A549 (cell line): ENCODE data around the gene UNC119B. TPM values are rescaled to one million over a fixed set of nuclear protein-coding genes. Genes with fewer than 3 reads are reported as not detected.

Experiments used
- ATAC-seq, 2 experiments: fragments of 200-7000 bp in 1 of 2; fragments of >200 bp in 1 of 2; cut with Nextera tagmentation in 1 of 2; cut with Tn5 transposase in 1 of 2; 3 replicates each; pipeline versions ENCODE4 v1.8.0 to v1.9.1; 2018 to 2020; ENCODE audit warnings: mild to moderate bottlenecking in 1 of 2, moderate library complexity in 1 of 2
- CTCF ChIA-PET: fragments of 300-600 bp; sonication (Branson Sonifier 250); formaldehyde crosslinking; extraction: SDS; loops from one replicate; lab custom pipeline; 2021; ENCODE audit warnings: antibody characterized with exemption, inconsistent platforms; lab: Yijun Ruan, JAX
- POLR2A ChIA-PET: fragments of 350-600 bp; formaldehyde crosslinking; extraction: SDS; loops from one replicate; lab custom pipeline; 2021; ENCODE audit warnings: antibody characterized with exemption, inconsistent platforms; lab: Yijun Ruan, JAX
- DNase-seq, 2 experiments: peaks; one replicate each; pipeline versions ENCODE4 v3.0.0 to v3.0.0-alpha.2; 2011 to 2016; ENCODE audit warnings: low read depth in 1 of 2, low spot score in 1 of 2
- FAIRE-seq: peaks from 2 replicates; lab custom pipeline; 2011; peaks lifted over from hg19 to GRCh38; lab: Jason Lieb, UNC
- H3K27ac ChIP-seq, 2 experiments: fragments of >200 bp; sonication (Bioruptor Twin); formaldehyde crosslinking; 3 replicates each; pipeline ENCODE4 v1.5.1; 2016 to 2017
- H3K4me1 ChIP-seq: fragments of >200 bp; sonication (Bioruptor Twin); formaldehyde crosslinking; 3 replicates; pipeline ENCODE4 v1.6.1; 2016
- H3K4me2 ChIP-seq: fragments of >200 bp; sonication (Bioruptor Twin); formaldehyde crosslinking; 3 replicates; pipeline ENCODE4 v1.6.1; 2016
- H3K4me3 ChIP-seq: fragments of >200 bp; sonication (Bioruptor Twin); formaldehyde crosslinking; 3 replicates; pipeline ENCODE4 v1.5.1; 2016
- H3K9me3 ChIP-seq: fragments of >200 bp; sonication (Bioruptor Twin); formaldehyde crosslinking; 3 replicates; pipeline ENCODE4 v1.6.1; 2016
- BHLHE40 ChIP-seq: IDR thresholded peaks from 2 replicates; pipeline ENCODE4 v1.6.1; 2012; ENCODE audit warnings: low read depth, low read length, inconsistent platforms
- EP300 ChIP-seq, 2 experiments: fragments of >200 bp; sonication (Bioruptor Twin); formaldehyde crosslinking; IDR thresholded peaks; 2 replicates in 1 of 2; 3 replicates in 1 of 2; pipeline ENCODE4 v1.6.1; 2016 to 2017
- FOSB ChIP-seq: fragments of 250-450 bp; sonication (Bioruptor Pico); IDR thresholded peaks from 2 replicates; pipeline ENCODE4 v1.5.0; 2020; ENCODE audit warnings: mild to moderate bottlenecking, moderate library complexity
- FOSL2 ChIP-seq, 2 experiments: fragments of 450-650 bp in 1 of 2; fragments of >200 bp in 1 of 2; sonication (Bioruptor Twin) in 1 of 2; formaldehyde crosslinking; IDR thresholded peaks; 2 replicates each; pipeline versions ENCODE4 v1.5.0 to v1.6.1; 2016 to 2020; ENCODE audit warnings: mild to moderate bottlenecking in 1 of 2, moderate library complexity in 1 of 2
- GATA3 ChIP-seq: IDR thresholded peaks from 2 replicates; pipeline ENCODE4 v1.6.1; 2012; ENCODE audit warnings: borderline replicate concordance
- HEYL ChIP-seq: fragments of 250-450 bp; sonication (Bioruptor Pico); IDR thresholded peaks from 2 replicates; pipeline ENCODE4 v1.8.0; 2021; ENCODE audit warnings: mild to moderate bottlenecking, moderate library complexity
- JUNB ChIP-seq: fragments of >200 bp; sonication (Bioruptor Twin); formaldehyde crosslinking; IDR thresholded peaks from 2 replicates; pipeline ENCODE4 v1.6.1; 2016
- KDM5A ChIP-seq: fragments of 200-600 bp; sonication (generic); IDR thresholded peaks from 2 replicates; pipeline ENCODE4 v1.6.1; 2016; ENCODE audit warnings: antibody characterized with exemption, mild to moderate bottlenecking
- NR3C1 ChIP-seq: fragments of >200 bp; sonication (Bioruptor Twin); formaldehyde crosslinking; IDR thresholded peaks from 3 replicates; pipeline ENCODE4 v1.6.1; 2017
- PHF8 ChIP-seq: fragments of 200-600 bp; sonication (generic); IDR thresholded peaks from 2 replicates; pipeline ENCODE4 v1.6.1; 2016; ENCODE audit warnings: low read depth, mild to moderate bottlenecking, antibody characterized with exemption, moderate library complexity, borderline replicate concordance
- POLR2AphosphoS2 ChIP-seq: conservative IDR thresholded peaks from 2 replicates; pipeline ENCODE4 v1.6.1; 2012; ENCODE audit warnings: low read length, improper control_type of control experiment, inconsistent platforms
- RARB ChIP-seq: fragments of 250-450 bp; sonication (Bioruptor Pico); IDR thresholded peaks from 2 replicates; pipeline ENCODE4 v1.8.0; 2021; ENCODE audit warnings: mild to moderate bottlenecking, moderate library complexity
- RCOR1 ChIP-seq: fragments of 150-350 bp; IDR thresholded peaks from 2 replicates; pipeline ENCODE4 v1.6.1; 2014; ENCODE audit warnings: antibody characterized with exemption, low read length, low read depth
- RFX5 ChIP-seq: fragments of 450-650 bp; IDR thresholded peaks from 2 replicates; pipeline ENCODE4 v1.7.1; 2014; ENCODE audit warnings: antibody characterized with exemption, mild to moderate bottlenecking, moderate library complexity
- RNF2 ChIP-seq: fragments of 200-600 bp; sonication (generic); IDR thresholded peaks from 2 replicates; pipeline ENCODE4 v1.6.1; 2016; ENCODE audit warnings: low read depth, mild to moderate bottlenecking, antibody characterized with exemption, moderate library complexity, borderline replicate concordance
- TP53 ChIP-seq: fragments of 250-450 bp; sonication (Bioruptor Pico); IDR thresholded peaks from 2 replicates; pipeline ENCODE4 v1.5.0; 2021; ENCODE audit warnings: mild to moderate bottlenecking, moderate library complexity
- ZFP36 ChIP-seq: fragments of 450-650 bp; IDR thresholded peaks from 2 replicates; pipeline ENCODE4 v1.6.1; 2014; ENCODE audit warnings: borderline replicate concordance; ENCODE audit not compliant: partially characterized antibody
- ZNF302 ChIP-seq: fragments of 250-450 bp; sonication (Bioruptor Pico); IDR thresholded peaks from 2 replicates; pipeline ENCODE4 v1.9.0; 2021; ENCODE audit warnings: inconsistent platforms, mild to moderate bottlenecking, moderate library complexity
- WGBS: methylation state at CpG from one replicate; pipeline ENCODE4 v1.1.6; 2017; ENCODE audit errors: missing lambda C conversion rate; 5-methylcytosine and 5-hydroxymethylcytosine counted together
- polyA plus RNA-seq, 4 experiments: library from polyadenylated mRNA; depleted of rRNA in 3 of 4; stranded (reverse); fragments of >200 nt; fragmentation: RNase III in 1 of 4; extraction: RNeasy Plus Mini Kit Qiagen cat#74134 plus additional on column Dnase treatment in 1 of 4; gene quantifications; 2 replicates in 3 of 4; 3 replicates in 1 of 4; pipeline ENCODE4 v1.2.3, GENCODE V29; 2011 to 2017
- TF ChIP-seq, protein P1 (sequence below): IDR thresholded peaks from 2 replicates; pipeline ENCODE4 v1.6.1; 2012
- TF ChIP-seq, protein P2 (sequence below): fragments of 250-450 bp; sonication (Bioruptor Pico); IDR thresholded peaks from 2 replicates; pipeline ENCODE4 v1.5.0; 2020; ENCODE audit warnings: low read depth, mild to moderate bottlenecking, moderate library complexity
- TF ChIP-seq, protein P3 (sequence below): fragments of 250-450 bp; sonication (Bioruptor Pico); IDR thresholded peaks from 2 replicates; pipeline ENCODE4 v1.5.0; 2021; ENCODE audit warnings: mild to moderate bottlenecking, moderate library complexity, borderline replicate concordance
- TF ChIP-seq, protein P4 (sequence below): fragments of 200-600 bp; sonication (generic); IDR thresholded peaks from 2 replicates; pipeline ENCODE4 v1.6.1; 2016; ENCODE audit warnings: antibody characterized with exemption, mild to moderate bottlenecking, moderate library complexity

Gene UNC119B
- polyA plus RNA-seq, 2 of the 4 experiments (the other 2 are of a cell fraction), result 25.8 to 41.5 TPM

DNA sequence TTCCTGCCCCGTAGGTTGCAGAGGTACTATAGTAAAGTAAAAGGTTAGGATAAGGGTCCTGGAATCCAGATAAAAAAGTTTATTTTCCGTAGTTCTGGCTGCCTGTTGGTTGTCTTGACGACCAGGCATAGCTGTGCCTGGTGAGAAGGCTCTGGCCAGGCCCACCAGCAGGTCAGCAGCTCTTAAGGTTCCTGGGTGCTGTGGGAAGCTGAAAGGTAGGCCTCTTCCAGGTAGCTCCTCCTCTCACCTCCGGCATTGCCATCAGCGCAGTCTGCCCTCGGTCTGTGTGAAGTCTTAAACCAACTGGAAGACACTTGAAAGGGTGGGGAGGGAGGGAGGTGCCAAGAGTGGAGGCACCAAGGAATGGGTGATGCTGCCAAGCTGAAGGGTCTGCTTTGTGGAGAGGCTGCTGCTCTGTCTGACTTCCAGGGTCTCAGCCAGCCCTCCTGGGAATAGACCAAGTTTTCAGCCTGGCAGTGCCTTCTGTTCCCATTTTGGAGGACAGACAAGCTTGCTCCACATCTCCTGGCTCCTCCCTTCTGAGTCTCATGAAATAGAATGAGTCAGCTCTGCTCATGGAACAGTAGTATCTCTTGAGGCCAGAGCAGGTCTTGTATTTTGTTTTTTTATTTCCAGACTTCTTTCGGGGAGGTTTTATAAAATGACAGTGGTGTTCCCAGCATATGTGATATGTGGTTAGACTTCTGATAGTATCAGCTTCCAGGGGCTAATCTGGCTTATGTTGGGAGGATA lies 10.2 kb downstream of the UNC119B start:
- DNase-seq (peak in 1 of 2 experiments; percentile 24), ATAC-seq (peak; percentile 54 to 68; a peak in 5 of 6 replicates), FAIRE-seq (no peak)
- ChIA-PET POLR2A (interaction anchor here (1.4 kb wide), 1 partner anchor 71 kb away, joined by 3 read pairs; no protein-coding TSS in a partner anchor), CTCF (interaction anchor here (1.5 to 2.2 kb wide), 6 partner anchors 10 to 251 kb away, joined by 3 to 11 read pairs (median 8); partner anchors contain the start of gene UNC119B)
- Histone ChIP-seq H3K9me3 (no peaks in the 10 kb centered on the region), H3K27ac (peak overlapping the region in 1 of 2 experiments; percentile 48; a peak in 1 of 6 replicates), H3K4me2 (no peak overlapping the region), H3K4me1 (peaks cover 17% of the 10 kb centered on the region), H3K4me3 (no peak overlapping the region)
- WGBS, result 93% methylated on average over 7 of the region's 7 CpGs
- TF ChIP-seq TP53 (CRISPR knock-in tag) (no peak), BHLHE40 (no peak), POLR2AphosphoS2 (no peak), ZNF302 (CRISPR knock-in tag) (no peak), RARB (CRISPR knock-in tag) (no peak), FOSL2 (IDR thresholded peaks at IDR 0.05) (no peak), FOSL2 (CRISPR knock-in tag; IDR thresholded peaks at IDR 0.05) (no peak), EP300 (IDR thresholded peaks at IDR 0.05) (no peak), FOSB (CRISPR knock-in tag) (no peak), RCOR1 (no peak)
- TF ChIP-seq, protein P1, sequence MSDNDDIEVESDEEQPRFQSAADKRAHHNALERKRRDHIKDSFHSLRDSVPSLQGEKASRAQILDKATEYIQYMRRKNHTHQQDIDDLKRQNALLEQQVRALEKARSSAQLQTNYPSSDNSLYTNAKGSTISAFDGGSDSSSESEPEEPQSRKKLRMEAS, result no peak
- TF ChIP-seq, protein P2, sequence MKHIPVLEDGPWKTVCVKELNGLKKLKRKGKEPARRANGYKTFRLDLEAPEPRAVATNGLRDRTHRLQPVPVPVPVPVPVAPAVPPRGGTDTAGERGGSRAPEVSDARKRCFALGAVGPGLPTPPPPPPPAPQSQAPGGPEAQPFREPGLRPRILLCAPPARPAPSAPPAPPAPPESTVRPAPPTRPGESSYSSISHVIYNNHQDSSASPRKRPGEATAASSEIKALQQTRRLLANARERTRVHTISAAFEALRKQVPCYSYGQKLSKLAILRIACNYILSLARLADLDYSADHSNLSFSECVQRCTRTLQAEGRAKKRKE (CRISPR knock-in tag), result no peak

DNA sequence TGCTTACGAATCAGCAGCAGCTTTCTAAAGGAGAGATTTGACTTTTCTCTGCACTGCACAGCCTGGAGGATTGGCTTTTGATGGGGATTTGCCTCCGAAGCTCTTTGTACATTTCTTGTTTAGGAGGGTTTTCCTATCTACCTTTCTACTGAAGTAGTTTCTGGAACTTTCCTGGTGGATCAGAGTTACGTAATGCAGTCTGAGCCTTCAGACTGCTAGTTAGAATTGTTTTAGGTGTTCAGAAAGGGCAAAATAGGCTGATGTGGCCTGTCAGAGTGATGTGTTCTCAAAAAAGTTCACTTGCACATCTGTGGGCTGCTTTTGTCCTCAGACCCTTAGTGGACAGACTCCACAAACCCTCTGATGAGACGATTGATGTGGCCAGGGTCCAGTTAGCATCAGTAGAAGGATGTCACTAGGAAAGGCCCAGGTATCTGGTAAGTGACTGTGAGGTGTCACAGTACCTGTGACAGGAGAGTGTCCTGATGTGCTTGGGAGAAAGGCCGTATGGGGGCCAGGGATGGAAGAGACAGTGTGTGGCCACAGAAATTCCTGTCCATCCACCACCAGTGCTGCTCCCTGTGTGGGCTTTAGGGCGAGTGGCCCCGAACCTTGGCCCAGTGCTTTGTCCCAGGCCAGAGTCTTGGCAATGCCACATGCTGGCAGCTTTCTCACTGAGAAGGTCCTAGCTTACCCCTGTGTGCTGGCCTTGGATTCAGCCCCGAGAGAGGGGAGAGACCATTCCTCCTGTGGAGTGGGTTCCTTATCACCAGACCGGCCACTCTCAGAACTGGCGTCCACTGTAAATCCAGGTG lies 10.9 kb downstream of the UNC119B start:
- no peak overlapping the region for H3K4me2 ChIP-seq
- CTCF ChIA-PET, result interaction anchor here (1.5 to 2.2 kb wide), 8 partner anchors 10 to 250 kb away, joined by 3 to 11 read pairs (median 8); partner anchors contain the start of gene UNC119B
- H3K4me3 ChIP-seq, result no peak overlapping the region
- TF ChIP-seq, protein P1, result no peak
- TF ChIP-seq, protein P3, sequence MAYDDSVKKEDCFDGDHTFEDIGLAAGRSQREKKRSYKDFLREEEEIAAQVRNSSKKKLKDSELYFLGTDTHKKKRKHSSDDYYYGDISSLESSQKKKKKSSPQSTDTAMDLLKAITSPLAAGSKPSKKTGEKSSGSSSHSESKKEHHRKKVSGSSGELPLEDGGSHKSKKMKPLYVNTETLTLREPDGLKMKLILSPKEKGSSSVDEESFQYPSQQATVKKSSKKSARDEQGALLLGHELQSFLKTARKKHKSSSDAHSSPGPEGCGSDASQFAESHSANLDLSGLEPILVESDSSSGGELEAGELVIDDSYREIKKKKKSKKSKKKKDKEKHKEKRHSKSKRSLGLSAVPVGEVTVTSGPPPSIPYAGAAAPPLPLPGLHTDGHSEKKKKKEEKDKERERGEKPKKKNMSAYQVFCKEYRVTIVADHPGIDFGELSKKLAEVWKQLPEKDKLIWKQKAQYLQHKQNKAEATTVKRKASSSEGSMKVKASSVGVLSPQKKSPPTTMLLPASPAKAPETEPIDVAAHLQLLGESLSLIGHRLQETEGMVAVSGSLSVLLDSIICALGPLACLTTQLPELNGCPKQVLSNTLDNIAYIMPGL (CRISPR knock-in tag), result no peak
- no peak for TF ChIP-seq JUNB
- TF ChIP-seq KDM5A, result no peak
- TF ChIP-seq HEYL (CRISPR knock-in tag), result no peak
- TF ChIP-seq NR3C1, result no peak
- peak overlapping the region in 1 of 2 experiments; percentile 29; a peak in 1 of 6 replicates for H3K27ac ChIP-seq
- H3K9me3 ChIP-seq, result no peaks in the 10 kb centered on the region
- POLR2A ChIA-PET, result interaction anchor here (1.4 kb wide), 1 partner anchor 72 kb away, joined by 3 read pairs; no protein-coding TSS in a partner anchor
- no peak for DNase-seq
- 85% methylated on average over 8 of the region's 10 CpGs for WGBS
- no peak for ATAC-seq
- FAIRE-seq, result no peak
- peaks cover 17% of the 10 kb centered on the region for H3K4me1 ChIP-seq

DNA sequence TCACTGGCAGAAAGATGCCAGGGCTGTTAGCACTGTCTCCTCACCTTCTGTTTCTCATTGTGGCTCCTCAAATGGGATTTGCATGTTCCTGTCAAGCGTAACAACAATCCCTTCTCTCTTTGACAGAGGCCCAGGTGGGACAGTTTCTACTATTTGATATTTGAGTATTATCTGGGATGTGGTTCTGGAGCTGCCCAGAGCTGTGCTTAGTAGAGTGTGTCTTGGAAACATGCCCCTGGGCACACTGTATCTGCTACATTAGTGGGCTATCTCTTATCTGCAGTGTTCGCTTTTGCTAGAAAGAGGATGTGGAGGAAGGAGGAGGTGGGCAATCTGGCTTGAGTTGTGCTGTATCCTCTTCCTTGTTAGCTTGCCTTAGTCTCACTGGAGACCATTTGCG lies 11.6 kb downstream of the UNC119B start:
- Histone ChIP-seq H3K9me3 (no peaks in the 10 kb centered on the region), H3K4me3 (no peak overlapping the region), H3K27ac (no peak overlapping the region), H3K4me1 (peaks cover 17% of the 10 kb centered on the region), H3K4me2 (no peak overlapping the region)
- WGBS, result 95% methylated on average over 3 of the region's 3 CpGs
- no peak for FAIRE-seq
- no peak for ATAC-seq
- CTCF ChIA-PET, result interaction anchor here (0.7 to 1.7 kb wide), 4 partner anchors 10 to 139 kb away, joined by 3 to 8 read pairs (median 6); no protein-coding TSS in a partner anchor
- DNase-seq, result no peak
- POLR2A ChIA-PET, result no interaction called here
- TF ChIP-seq FOSB (CRISPR knock-in tag) (no peak), GATA3 (no peak), KDM5A (no peak), RCOR1 (no peak), EP300 (IDR thresholded peaks at IDR 0.05) (no peak), RNF2 (no peak), ZFP36 (no peak), PHF8 (no peak), RFX5 (no peak)
- TF ChIP-seq, protein P4, sequence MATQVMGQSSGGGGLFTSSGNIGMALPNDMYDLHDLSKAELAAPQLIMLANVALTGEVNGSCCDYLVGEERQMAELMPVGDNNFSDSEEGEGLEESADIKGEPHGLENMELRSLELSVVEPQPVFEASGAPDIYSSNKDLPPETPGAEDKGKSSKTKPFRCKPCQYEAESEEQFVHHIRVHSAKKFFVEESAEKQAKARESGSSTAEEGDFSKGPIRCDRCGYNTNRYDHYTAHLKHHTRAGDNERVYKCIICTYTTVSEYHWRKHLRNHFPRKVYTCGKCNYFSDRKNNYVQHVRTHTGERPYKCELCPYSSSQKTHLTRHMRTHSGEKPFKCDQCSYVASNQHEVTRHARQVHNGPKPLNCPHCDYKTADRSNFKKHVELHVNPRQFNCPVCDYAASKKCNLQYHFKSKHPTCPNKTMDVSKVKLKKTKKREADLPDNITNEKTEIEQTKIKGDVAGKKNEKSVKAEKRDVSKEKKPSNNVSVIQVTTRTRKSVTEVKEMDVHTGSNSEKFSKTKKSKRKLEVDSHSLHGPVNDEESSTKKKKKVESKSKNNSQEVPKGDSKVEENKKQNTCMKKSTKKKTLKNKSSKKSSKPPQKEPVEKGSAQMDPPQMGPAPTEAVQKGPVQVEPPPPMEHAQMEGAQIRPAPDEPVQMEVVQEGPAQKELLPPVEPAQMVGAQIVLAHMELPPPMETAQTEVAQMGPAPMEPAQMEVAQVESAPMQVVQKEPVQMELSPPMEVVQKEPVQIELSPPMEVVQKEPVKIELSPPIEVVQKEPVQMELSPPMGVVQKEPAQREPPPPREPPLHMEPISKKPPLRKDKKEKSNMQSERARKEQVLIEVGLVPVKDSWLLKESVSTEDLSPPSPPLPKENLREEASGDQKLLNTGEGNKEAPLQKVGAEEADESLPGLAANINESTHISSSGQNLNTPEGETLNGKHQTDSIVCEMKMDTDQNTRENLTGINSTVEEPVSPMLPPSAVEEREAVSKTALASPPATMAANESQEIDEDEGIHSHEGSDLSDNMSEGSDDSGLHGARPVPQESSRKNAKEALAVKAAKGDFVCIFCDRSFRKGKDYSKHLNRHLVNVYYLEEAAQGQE, result no peak
